Measurements from ENCODE around the gene SECISBP2. TPM values are rescaled to one million over a fixed set of nuclear protein-coding genes. Genes with fewer than 3 reads are reported as not detected.

Gene SECISBP2
- total and polyA plus RNA-seq, 2 experiments from 2014 or later = 77.7 to 86.8 TPM

DNA sequence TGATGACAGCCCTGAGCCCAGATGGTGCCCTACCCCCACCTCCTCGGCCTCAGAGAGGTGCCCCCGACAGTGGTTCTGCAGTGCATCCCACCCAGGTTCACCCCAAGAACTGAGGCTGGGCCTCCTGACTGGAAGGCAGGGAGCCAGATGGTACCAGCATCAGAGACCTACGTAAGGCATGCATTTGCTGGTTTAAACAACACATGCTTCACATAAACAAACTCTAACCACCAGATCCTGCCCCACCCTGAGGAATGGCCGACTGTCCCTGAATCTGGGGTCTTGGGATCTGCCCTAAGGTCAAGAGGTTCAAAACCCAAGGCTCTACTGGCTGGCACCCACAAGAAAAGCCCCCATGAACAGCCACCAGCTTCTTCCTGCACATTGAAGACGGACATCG, 73.3 kb downstream of the SECISBP2 start:
- peaks cover 11% of the 10 kb centered on the region for H3K36me3 ChIP-seq (ENCODE audit: insufficient read depth)
- Mint-ChIP-seq H3K36me3 (ENCODE audit: low read depth) (peaks cover 70% of the 10 kb centered on the region), H3K4me1 (no peaks in the 10 kb centered on the region), H3K27me3 (ENCODE audit: insufficient read depth, low read depth, poor library complexity) (peaks cover 2% of the 10 kb centered on the region), H3K9me3 (no peaks in the 10 kb centered on the region), H3K4me3 (no peak overlapping the region), H3K27ac (no peak overlapping the region)
- H3K27ac ChIP-seq (ENCODE audit: low read depth) = no peak overlapping the region
- no peaks in the 10 kb centered on the region for H4K20me1 ChIP-seq (replicated peaks; ENCODE audit: insufficient read depth)
- H3K4me1 ChIP-seq (ENCODE audit: insufficient read depth) = no peaks in the 10 kb centered on the region
- TF ChIP-seq POLR2AphosphoS5 (IDR thresholded peaks at IDR 0.05; ENCODE audit: low read depth) (no peak), JUNB (IDR thresholded peaks at IDR 0.05; ENCODE audit: unreplicated experiment) (no peak), NANOG (IDR thresholded peaks at IDR 0.05; ENCODE audit: borderline replicate concordance) (no peak), ZNF331 (CRISPR knock-in tag; IDR thresholded peaks at IDR 0.05; ENCODE audit: low read depth) (no peak), ZNF114 (CRISPR knock-in tag; IDR thresholded peaks at IDR 0.05) (no peak), STAT1 (IDR thresholded peaks at IDR 0.05; ENCODE audit: unreplicated experiment) (no peak), CREB1 (CRISPR knock-in tag; IDR thresholded peaks at IDR 0.05; ENCODE audit: low read depth) (no peak), EZH2phosphoT487 (IDR thresholded peaks at IDR 0.05; ENCODE audit: unreplicated experiment) (no peak), EZH2 (IDR thresholded peaks at IDR 0.05; ENCODE audit: low read depth, unreplicated experiment) (no peak)
- TF ChIP-seq, protein P1, sequence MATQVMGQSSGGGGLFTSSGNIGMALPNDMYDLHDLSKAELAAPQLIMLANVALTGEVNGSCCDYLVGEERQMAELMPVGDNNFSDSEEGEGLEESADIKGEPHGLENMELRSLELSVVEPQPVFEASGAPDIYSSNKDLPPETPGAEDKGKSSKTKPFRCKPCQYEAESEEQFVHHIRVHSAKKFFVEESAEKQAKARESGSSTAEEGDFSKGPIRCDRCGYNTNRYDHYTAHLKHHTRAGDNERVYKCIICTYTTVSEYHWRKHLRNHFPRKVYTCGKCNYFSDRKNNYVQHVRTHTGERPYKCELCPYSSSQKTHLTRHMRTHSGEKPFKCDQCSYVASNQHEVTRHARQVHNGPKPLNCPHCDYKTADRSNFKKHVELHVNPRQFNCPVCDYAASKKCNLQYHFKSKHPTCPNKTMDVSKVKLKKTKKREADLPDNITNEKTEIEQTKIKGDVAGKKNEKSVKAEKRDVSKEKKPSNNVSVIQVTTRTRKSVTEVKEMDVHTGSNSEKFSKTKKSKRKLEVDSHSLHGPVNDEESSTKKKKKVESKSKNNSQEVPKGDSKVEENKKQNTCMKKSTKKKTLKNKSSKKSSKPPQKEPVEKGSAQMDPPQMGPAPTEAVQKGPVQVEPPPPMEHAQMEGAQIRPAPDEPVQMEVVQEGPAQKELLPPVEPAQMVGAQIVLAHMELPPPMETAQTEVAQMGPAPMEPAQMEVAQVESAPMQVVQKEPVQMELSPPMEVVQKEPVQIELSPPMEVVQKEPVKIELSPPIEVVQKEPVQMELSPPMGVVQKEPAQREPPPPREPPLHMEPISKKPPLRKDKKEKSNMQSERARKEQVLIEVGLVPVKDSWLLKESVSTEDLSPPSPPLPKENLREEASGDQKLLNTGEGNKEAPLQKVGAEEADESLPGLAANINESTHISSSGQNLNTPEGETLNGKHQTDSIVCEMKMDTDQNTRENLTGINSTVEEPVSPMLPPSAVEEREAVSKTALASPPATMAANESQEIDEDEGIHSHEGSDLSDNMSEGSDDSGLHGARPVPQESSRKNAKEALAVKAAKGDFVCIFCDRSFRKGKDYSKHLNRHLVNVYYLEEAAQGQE (IDR thresholded peaks at IDR 0.05; ENCODE audit: unreplicated experiment) = no peak
- TF ChIP-seq, protein P2, sequence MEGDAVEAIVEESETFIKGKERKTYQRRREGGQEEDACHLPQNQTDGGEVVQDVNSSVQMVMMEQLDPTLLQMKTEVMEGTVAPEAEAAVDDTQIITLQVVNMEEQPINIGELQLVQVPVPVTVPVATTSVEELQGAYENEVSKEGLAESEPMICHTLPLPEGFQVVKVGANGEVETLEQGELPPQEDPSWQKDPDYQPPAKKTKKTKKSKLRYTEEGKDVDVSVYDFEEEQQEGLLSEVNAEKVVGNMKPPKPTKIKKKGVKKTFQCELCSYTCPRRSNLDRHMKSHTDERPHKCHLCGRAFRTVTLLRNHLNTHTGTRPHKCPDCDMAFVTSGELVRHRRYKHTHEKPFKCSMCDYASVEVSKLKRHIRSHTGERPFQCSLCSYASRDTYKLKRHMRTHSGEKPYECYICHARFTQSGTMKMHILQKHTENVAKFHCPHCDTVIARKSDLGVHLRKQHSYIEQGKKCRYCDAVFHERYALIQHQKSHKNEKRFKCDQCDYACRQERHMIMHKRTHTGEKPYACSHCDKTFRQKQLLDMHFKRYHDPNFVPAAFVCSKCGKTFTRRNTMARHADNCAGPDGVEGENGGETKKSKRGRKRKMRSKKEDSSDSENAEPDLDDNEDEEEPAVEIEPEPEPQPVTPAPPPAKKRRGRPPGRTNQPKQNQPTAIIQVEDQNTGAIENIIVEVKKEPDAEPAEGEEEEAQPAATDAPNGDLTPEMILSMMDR (conservative IDR thresholded peaks at IDR 0.05; ENCODE audit: low read depth in 2 of 2) = no peak
- TF ChIP-seq, protein P3, sequence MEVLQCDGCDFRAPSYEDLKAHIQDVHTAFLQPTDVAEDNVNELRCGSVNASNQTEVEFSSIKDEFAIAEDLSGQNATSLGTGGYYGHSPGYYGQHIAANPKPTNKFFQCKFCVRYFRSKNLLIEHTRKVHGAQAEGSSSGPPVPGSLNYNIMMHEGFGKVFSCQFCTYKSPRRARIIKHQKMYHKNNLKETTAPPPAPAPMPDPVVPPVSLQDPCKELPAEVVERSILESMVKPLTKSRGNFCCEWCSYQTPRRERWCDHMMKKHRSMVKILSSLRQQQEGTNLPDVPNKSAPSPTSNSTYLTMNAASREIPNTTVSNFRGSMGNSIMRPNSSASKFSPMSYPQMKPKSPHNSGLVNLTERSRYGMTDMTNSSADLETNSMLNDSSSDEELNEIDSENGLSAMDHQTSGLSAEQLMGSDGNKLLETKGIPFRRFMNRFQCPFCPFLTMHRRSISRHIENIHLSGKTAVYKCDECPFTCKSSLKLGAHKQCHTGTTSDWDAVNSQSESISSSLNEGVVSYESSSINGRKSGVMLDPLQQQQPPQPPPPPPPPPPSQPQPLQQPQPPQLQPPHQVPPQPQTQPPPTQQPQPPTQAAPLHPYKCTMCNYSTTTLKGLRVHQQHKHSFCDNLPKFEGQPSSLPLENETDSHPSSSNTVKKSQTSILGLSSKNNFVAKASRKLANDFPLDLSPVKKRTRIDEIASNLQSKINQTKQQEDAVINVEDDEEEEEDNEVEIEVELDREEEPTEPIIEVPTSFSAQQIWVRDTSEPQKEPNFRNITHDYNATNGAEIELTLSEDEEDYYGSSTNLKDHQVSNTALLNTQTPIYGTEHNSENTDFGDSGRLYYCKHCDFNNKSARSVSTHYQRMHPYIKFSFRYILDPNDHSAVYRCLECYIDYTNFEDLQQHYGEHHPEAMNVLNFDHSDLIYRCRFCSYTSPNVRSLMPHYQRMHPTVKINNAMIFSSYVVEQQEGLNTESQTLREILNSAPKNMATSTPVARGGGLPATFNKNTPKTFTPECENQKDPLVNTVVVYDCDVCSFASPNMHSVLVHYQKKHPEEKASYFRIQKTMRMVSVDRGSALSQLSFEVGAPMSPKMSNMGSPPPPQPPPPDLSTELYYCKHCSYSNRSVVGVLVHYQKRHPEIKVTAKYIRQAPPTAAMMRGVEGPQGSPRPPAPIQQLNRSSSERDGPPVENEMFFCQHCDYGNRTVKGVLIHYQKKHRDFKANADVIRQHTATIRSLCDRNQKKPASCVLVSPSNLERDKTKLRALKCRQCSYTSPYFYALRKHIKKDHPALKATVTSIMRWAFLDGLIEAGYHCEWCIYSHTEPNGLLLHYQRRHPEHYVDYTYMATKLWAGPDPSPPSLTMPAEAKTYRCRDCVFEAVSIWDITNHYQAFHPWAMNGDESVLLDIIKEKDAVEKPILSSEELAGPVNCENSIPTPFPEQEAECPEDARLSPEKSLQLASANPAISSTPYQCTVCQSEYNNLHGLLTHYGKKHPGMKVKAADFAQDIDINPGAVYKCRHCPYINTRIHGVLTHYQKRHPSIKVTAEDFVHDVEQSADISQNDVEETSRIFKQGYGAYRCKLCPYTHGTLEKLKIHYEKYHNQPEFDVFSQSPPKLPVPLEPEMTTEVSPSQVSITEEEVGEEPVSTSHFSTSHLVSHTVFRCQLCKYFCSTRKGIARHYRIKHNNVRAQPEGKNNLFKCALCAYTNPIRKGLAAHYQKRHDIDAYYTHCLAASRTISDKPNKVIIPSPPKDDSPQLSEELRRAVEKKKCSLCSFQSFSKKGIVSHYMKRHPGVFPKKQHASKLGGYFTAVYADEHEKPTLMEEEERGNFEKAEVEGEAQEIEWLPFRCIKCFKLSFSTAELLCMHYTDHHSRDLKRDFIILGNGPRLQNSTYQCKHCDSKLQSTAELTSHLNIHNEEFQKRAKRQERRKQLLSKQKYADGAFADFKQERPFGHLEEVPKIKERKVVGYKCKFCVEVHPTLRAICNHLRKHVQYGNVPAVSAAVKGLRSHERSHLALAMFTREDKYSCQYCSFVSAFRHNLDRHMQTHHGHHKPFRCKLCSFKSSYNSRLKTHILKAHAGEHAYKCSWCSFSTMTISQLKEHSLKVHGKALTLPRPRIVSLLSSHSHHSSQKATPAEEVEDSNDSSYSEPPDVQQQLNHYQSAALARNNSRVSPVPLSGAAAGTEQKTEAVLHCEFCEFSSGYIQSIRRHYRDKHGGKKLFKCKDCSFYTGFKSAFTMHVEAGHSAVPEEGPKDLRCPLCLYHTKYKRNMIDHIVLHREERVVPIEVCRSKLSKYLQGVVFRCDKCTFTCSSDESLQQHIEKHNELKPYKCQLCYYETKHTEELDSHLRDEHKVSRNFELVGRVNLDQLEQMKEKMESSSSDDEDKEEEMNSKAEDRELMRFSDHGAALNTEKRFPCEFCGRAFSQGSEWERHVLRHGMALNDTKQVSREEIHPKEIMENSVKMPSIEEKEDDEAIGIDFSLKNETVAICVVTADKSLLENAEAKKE (CRISPR knock-in tag; IDR thresholded peaks at IDR 0.05) = no peak
- TF ChIP-seq, protein P4, sequence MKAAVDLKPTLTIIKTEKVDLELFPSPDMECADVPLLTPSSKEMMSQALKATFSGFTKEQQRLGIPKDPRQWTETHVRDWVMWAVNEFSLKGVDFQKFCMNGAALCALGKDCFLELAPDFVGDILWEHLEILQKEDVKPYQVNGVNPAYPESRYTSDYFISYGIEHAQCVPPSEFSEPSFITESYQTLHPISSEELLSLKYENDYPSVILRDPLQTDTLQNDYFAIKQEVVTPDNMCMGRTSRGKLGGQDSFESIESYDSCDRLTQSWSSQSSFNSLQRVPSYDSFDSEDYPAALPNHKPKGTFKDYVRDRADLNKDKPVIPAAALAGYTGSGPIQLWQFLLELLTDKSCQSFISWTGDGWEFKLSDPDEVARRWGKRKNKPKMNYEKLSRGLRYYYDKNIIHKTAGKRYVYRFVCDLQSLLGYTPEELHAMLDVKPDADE (IDR thresholded peaks at IDR 0.05) = no peak
- no peaks in the 10 kb centered on the region for H3F3A ChIP-seq (replicated peaks; ENCODE audit: low read depth)
- DNase-seq (ENCODE audit: low spot score) = no peak
- H2AFZ ChIP-seq = no peak overlapping the region
- no peaks in the 10 kb centered on the region for H3K9me2 ChIP-seq (ENCODE audit: insufficient read depth)
- H3K27me3 ChIP-seq (ENCODE audit: insufficient read depth) = no peaks in the 10 kb centered on the region
- no peak overlapping the region for H3K4me3 ChIP-seq
- H3K79me2 ChIP-seq (replicated peaks; ENCODE audit: insufficient read depth) = no peaks in the 10 kb centered on the region
- no peak for ATAC-seq
- H3K4me2 ChIP-seq = no peak overlapping the region

Measured in GM23338 (cell line).